MM.1S (cell line): ENCODE data around the gene SSTR1.

Experiments used
- CTCF ChIP-seq: fragments of 300-600 bp; sonication (generic); IDR thresholded peaks from 2 replicates; pipeline ENCODE4 v1.5.1; 2016; ENCODE audit warnings: antibody characterized with exemption, low read length, mixed read lengths
- EZH2 ChIP-seq: fragments of 300-600 bp; sonication (generic); optimal IDR thresholded peaks from 2 replicates; pipeline ENCODE3; 2017; ENCODE audit warnings: low read depth, mild to moderate bottlenecking, antibody characterized with exemption, low read length, mixed read lengths

GRCh38 chr14:38168416-38168815 is 39.3 kb upstream of the SSTR1 start:
- TF ChIP-seq CTCF (no peak), EZH2 (no peak)
